RWPE1 (cell line): ENCODE results near the gene SERHL2.
"Not testable (repeated sequence)": the region's sequence is repeated elsewhere in the genome, so short reads cannot be mapped to it uniquely, and the experiment has no call there.

Experiments used
- CTCF ChIA-PET: fragments of 350-600 bp; sonication (Branson Sonifier 250); formaldehyde crosslinking; extraction: SDS; loops from one replicate; lab custom pipeline; 2021; lab: Yijun Ruan, JAX
- POLR2A ChIA-PET: fragments of 400-600 bp; formaldehyde crosslinking; extraction: SDS; loops from one replicate; lab custom pipeline; 2020; ENCODE audit warnings: antibody characterized with exemption; ENCODE audit not compliant: low non-redundant PET; lab: Yijun Ruan, JAX
- DNase-seq: peaks from one replicate; pipeline ENCODE4 v3.0.0; 2012; ENCODE audit warnings: low spot score
- H3K27ac ChIP-seq: fragments of 450-650 bp; 2 replicates; pipeline ENCODE4 v1.5.1; 2017
- CTCF ChIP-seq: fragments of 450-650 bp; conservative IDR thresholded peaks from 2 replicates; pipeline ENCODE4 v1.5.1; 2017; ENCODE audit warnings: low read depth, mild to moderate bottlenecking

SERHL2 gene

GRCh38 chr22:42577623-42578240 lies 24.0 kb downstream of the SERHL2 start:
- no peak for DNase-seq
- no peak for TF ChIP-seq CTCF
- POLR2A ChIA-PET: no interaction called here
- CTCF ChIA-PET: no interaction called here
- H3K27ac ChIP-seq: no peak overlapping the region

GRCh38 chr22:42580040-42580439 lies 26.3 kb downstream of the SERHL2 start:
- POLR2A ChIA-PET, H3K27ac ChIP-seq, DNase-seq, CTCF ChIA-PET: not testable (repeated sequence)

GRCh38 chr22:42581194-42581761 lies 27.5 kb downstream of the SERHL2 start:
- DNase-seq, CTCF ChIA-PET, POLR2A ChIA-PET: not testable (repeated sequence)
- peak overlapping the region; percentile 64 for H3K27ac ChIP-seq

- POLR2A ChIA-PET: interaction anchor here (0.6 kb wide), 1 partner anchor 569 kb away, joined by 3 read pairs; no protein-coding TSS in a partner anchor
- no peak for TF ChIP-seq CTCF
- H3K27ac ChIP-seq: peak overlapping the region; percentile 64
- CTCF ChIA-PET: no interaction called here
- peak; percentile 59 for DNase-seq
Observed at GRCh38 chr22:42581762-42582716, 28.3 kb downstream of the SERHL2 start.

- DNase-seq: no peak
- TF ChIP-seq CTCF: no peak
- peak overlapping the region; percentile 64 for H3K27ac ChIP-seq
- POLR2A ChIA-PET: interaction anchor here (0.6 kb wide), 1 partner anchor 568 kb away, joined by 3 read pairs; no protein-coding TSS in a partner anchor
- CTCF ChIA-PET: no interaction called here
Observed at GRCh38 chr22:42582987-42583386, 29.2 kb downstream of the SERHL2 start.

- TF ChIP-seq CTCF: no peak
- peak overlapping the region; percentile 44 for H3K27ac ChIP-seq
- ChIA-PET POLR2A (no interaction called here), CTCF (no interaction called here)
- no peak for DNase-seq
Observed at GRCh38 chr22:42584364-42584940, 30.7 kb downstream of the SERHL2 start.

GRCh38 chr22:42585096-42585495 lies 31.3 kb downstream of the SERHL2 start:
- H3K27ac ChIP-seq: peak overlapping the region; percentile 44
- no peak for DNase-seq
- ChIA-PET CTCF (no interaction called here), POLR2A (no interaction called here)
- TF ChIP-seq CTCF: no peak
